ENCODE data around the gene AP3M1. TPM values are rescaled to one million over a fixed set of nuclear protein-coding genes. Genes with fewer than 3 reads are reported as not detected.
"Not testable (repeated sequence)": the region's sequence is repeated elsewhere in the genome, so short reads cannot be mapped to it uniquely, and the experiment has no call there.

AP3M1 gene
- total RNA-seq, 1 experiment from 2014 or later = 56.7 TPM

DNA sequence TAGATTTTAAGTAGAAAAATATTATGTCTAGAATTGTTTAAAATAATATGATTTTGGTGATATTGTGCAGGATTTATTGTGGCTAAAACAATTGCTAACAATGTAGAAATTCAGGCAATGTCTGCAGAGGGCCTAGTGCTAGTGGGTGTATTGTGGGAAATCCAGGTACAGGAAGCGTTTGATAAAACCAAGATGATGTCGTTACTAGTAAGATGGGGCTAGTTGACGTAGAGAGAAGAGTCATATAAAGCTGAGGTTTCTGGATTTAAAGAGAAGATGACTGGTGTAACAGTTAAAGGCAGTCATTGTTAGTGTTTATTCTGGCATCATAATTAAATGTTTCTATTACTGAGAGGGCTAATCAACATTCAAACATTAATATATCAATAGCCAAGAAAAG, 43.9 kb upstream of the AP3M1 start:
- Mint-ChIP-seq H3K4me1 (ENCODE audit: low read depth, unreplicated experiment) (peaks cover 15% of the 10 kb centered on the region), H3K27me3 (ENCODE audit: insufficient read depth, unreplicated experiment) (no peaks in the 10 kb centered on the region), H3K27ac (ENCODE audit: unreplicated experiment) (no peak overlapping the region), H3K36me3 (ENCODE audit: insufficient read depth, unreplicated experiment) (peaks cover 14% of the 10 kb centered on the region), H3K4me3 (ENCODE audit: unreplicated experiment) (no peak overlapping the region), H3K9me3 (ENCODE audit: unreplicated experiment) (no peaks in the 10 kb centered on the region)
- H3K4me1 ChIP-seq = peaks cover 8% of the 10 kb centered on the region
- intact Hi-C loops (cut with micrococcal nuclease; ENCODE audit: unreplicated experiment) = loop anchor here (5.0 kb wide), 1 partner anchor 42 kb away; the partner anchor contains the start of genes ADK and AP3M1
- no peak for DNase-seq
- H3K4me3 ChIP-seq (ENCODE audit: low read depth, low read length) = no peak overlapping the region
- no peaks in the 10 kb centered on the region for H3K9me3 ChIP-seq
- no peaks in the 10 kb centered on the region for H3K27me3 ChIP-seq (replicated peaks; ENCODE audit: control insufficient read depth, insufficient read depth, low read length)
- BruUV-seq (replicated peaks) = no TSS peak
- POLR2A ChIA-PET = no interaction called here
- TF ChIP-seq, protein P1, sequence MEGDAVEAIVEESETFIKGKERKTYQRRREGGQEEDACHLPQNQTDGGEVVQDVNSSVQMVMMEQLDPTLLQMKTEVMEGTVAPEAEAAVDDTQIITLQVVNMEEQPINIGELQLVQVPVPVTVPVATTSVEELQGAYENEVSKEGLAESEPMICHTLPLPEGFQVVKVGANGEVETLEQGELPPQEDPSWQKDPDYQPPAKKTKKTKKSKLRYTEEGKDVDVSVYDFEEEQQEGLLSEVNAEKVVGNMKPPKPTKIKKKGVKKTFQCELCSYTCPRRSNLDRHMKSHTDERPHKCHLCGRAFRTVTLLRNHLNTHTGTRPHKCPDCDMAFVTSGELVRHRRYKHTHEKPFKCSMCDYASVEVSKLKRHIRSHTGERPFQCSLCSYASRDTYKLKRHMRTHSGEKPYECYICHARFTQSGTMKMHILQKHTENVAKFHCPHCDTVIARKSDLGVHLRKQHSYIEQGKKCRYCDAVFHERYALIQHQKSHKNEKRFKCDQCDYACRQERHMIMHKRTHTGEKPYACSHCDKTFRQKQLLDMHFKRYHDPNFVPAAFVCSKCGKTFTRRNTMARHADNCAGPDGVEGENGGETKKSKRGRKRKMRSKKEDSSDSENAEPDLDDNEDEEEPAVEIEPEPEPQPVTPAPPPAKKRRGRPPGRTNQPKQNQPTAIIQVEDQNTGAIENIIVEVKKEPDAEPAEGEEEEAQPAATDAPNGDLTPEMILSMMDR (IDR thresholded peaks at IDR 0.05; ENCODE audit: insufficient read depth in 1 of 2, low read depth in 1 of 2, low read length in 1 of 2, severe bottlenecking in 1 of 2, unreplicated experiment in 1 of 2) = no peak
- no peaks in the 10 kb centered on the region for H3K36me3 ChIP-seq (ENCODE audit: control insufficient read depth, insufficient read depth, low read length)
- CTCF ChIA-PET = no interaction called here

- no peak overlapping the region for H3K4me3 ChIP-seq (ENCODE audit: low read depth, low read length)
- no peak for DNase-seq
- H3K9me3 Mint-ChIP-seq (ENCODE audit: unreplicated experiment) = no peaks in the 10 kb centered on the region
- H3K36me3 Mint-ChIP-seq (ENCODE audit: insufficient read depth, unreplicated experiment) = peaks cover 5% of the 10 kb centered on the region
- no peaks in the 10 kb centered on the region for H3K9me3 ChIP-seq
- peaks cover 15% of the 10 kb centered on the region for H3K4me1 ChIP-seq
- peaks cover 43% of the 10 kb centered on the region for H3K4me1 Mint-ChIP-seq (ENCODE audit: low read depth, unreplicated experiment)
- no peaks in the 10 kb centered on the region for H3K27me3 ChIP-seq (replicated peaks; ENCODE audit: control insufficient read depth, insufficient read depth, low read length)
- ChIA-PET POLR2A (interaction anchor here (0.6 to 2.4 kb wide), 3 partner anchors 14 to 1022 kb away, joined by 3 to 14 read pairs (median 9); partner anchors contain the start of gene ADK), CTCF (interaction anchor here (1.3 kb wide), 1 partner anchor 23 kb away, joined by 4 read pairs; no protein-coding TSS in a partner anchor)
- intact Hi-C loops (cut with micrococcal nuclease; ENCODE audit: unreplicated experiment) = loop anchor here (1.0 to 5.0 kb wide), 2 partner anchors 14 to 38 kb away; partner anchors contain the start of genes ADK and AP3M1
- H3K27ac Mint-ChIP-seq (ENCODE audit: unreplicated experiment) = peak overlapping the region; percentile 95
- H3K4me3 Mint-ChIP-seq (ENCODE audit: unreplicated experiment) = peak overlapping the region; percentile 65
- TF ChIP-seq, protein P1 (IDR thresholded peaks at IDR 0.05; ENCODE audit: insufficient read depth in 1 of 2, low read depth in 1 of 2, low read length in 1 of 2, severe bottlenecking in 1 of 2, unreplicated experiment in 1 of 2) = no peak
- H3K36me3 ChIP-seq (ENCODE audit: control insufficient read depth, insufficient read depth, low read length) = no peaks in the 10 kb centered on the region; the same call in 1 of the 2 replicates
- BruUV-seq (replicated peaks) = TSS peak; percentile 23
- H3K27me3 Mint-ChIP-seq (ENCODE audit: insufficient read depth, unreplicated experiment) = no peaks in the 10 kb centered on the region
Measured at GRCh38 chr10:74190494-74190893, 39.9 kb upstream of the AP3M1 start.

- peak; percentile 55 to 64 for DNase-seq
- Mint-ChIP-seq H3K27me3 (ENCODE audit: insufficient read depth, unreplicated experiment) (no peaks in the 10 kb centered on the region), H3K9me3 (ENCODE audit: unreplicated experiment) (no peaks in the 10 kb centered on the region), H3K4me3 (ENCODE audit: unreplicated experiment) (peak overlapping the region; percentile 65), H3K4me1 (ENCODE audit: low read depth, unreplicated experiment) (peaks cover 43% of the 10 kb centered on the region), H3K27ac (ENCODE audit: unreplicated experiment) (peak overlapping the region; percentile 95), H3K36me3 (ENCODE audit: insufficient read depth, unreplicated experiment) (peaks cover 5% of the 10 kb centered on the region)
- H3K36me3 ChIP-seq (ENCODE audit: control insufficient read depth, insufficient read depth, low read length) = no peaks in the 10 kb centered on the region; the same call in 1 of the 2 replicates
- peaks cover 15% of the 10 kb centered on the region for H3K4me1 ChIP-seq
- no peaks in the 10 kb centered on the region for H3K9me3 ChIP-seq
- ChIA-PET POLR2A (interaction anchor here (0.6 to 2.4 kb wide), 3 partner anchors 13 to 1023 kb away, joined by 3 to 14 read pairs (median 9); partner anchors contain the start of gene ADK), CTCF (interaction anchor here (1.3 kb wide), 1 partner anchor 23 kb away, joined by 4 read pairs; no protein-coding TSS in a partner anchor)
- TF ChIP-seq, protein P1 (IDR thresholded peaks at IDR 0.05; ENCODE audit: insufficient read depth in 1 of 2, low read depth in 1 of 2, low read length in 1 of 2, severe bottlenecking in 1 of 2, unreplicated experiment in 1 of 2) = no peak
- H3K27me3 ChIP-seq (replicated peaks; ENCODE audit: control insufficient read depth, insufficient read depth, low read length) = no peaks in the 10 kb centered on the region
- intact Hi-C loops (cut with micrococcal nuclease; ENCODE audit: unreplicated experiment) = loop anchor here (1.0 to 5.0 kb wide), 2 partner anchors 14 to 38 kb away; partner anchors contain the start of genes ADK and AP3M1
- no TSS peak for BruUV-seq (replicated peaks)
- no peak overlapping the region for H3K4me3 ChIP-seq (ENCODE audit: low read depth, low read length)
Measured at GRCh38 chr10:74189999-74190421, 39.4 kb upstream of the AP3M1 start.

DNA sequence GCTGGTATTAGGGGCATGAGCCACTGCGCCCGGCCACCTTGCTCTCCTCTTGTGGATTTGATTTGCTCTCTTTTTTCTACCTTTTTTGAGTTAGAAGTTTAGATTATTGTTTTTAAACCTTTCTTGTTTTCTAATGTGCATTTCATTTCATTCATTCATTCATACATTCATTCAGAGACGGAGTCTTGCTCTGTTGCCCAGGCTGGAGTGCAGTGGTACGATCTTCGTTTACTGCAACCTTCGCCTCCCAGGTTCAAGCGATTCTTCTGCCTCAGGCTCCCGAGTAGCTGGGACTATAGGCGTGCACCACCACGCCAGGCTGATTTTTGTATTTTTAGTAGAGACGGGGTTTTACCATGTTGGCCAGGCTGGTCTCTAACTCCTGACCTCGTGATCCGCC, 38.0 kb upstream of the AP3M1 start:
- DNase-seq; H3K27me3 Mint-ChIP-seq (ENCODE audit: insufficient read depth, unreplicated experiment); BruUV-seq (replicated peaks); CTCF ChIA-PET; intact Hi-C loops (cut with micrococcal nuclease; ENCODE audit: unreplicated experiment); H3K36me3 ChIP-seq (ENCODE audit: control insufficient read depth, insufficient read depth, low read length); H3K4me3 ChIP-seq (ENCODE audit: low read depth, low read length); H3K4me3 Mint-ChIP-seq (ENCODE audit: unreplicated experiment); H3K27me3 ChIP-seq (replicated peaks; ENCODE audit: control insufficient read depth, insufficient read depth, low read length); H3K27ac Mint-ChIP-seq (ENCODE audit: unreplicated experiment); H3K9me3 ChIP-seq; H3K9me3 Mint-ChIP-seq (ENCODE audit: unreplicated experiment); H3K36me3 Mint-ChIP-seq (ENCODE audit: insufficient read depth, unreplicated experiment): not testable (repeated sequence)
- H3K4me1 Mint-ChIP-seq (ENCODE audit: low read depth, unreplicated experiment) = peaks cover 36% of the 10 kb centered on the region
- POLR2A ChIA-PET = interaction anchor here (2.4 kb wide), 1 partner anchor 12 kb away, joined by 14 read pairs; no protein-coding TSS in a partner anchor
- peaks cover 15% of the 10 kb centered on the region for H3K4me1 ChIP-seq

All from Caco-2 (cell line).